Chondrocyte (in vitro differentiated cells): ENCODE data around the gene IGLON5. TPM values are rescaled to one million over a fixed set of nuclear protein-coding genes. Genes with fewer than 3 reads are reported as not detected.

Source experiments
- DNase-seq: peaks from one replicate; pipeline ENCODE4 v3.0.0; 2021; ENCODE audit warnings: mixed read lengths, low spot score
- H3K27ac Mint-ChIP-seq: one replicate; pipeline ENCODE4 v1.8.0; 2021; ENCODE audit warnings: mild to moderate bottlenecking, moderate library complexity, mixed read lengths; ENCODE audit not compliant: unreplicated experiment
- H3K27me3 Mint-ChIP-seq: 2 replicates; pipeline ENCODE4 v1.8.0; 2021; ENCODE audit warnings: low read depth, mixed read lengths
- H3K36me3 Mint-ChIP-seq: 2 replicates; pipeline ENCODE4 v1.8.0; 2021; ENCODE audit warnings: low read depth, mixed read lengths
- H3K4me1 Mint-ChIP-seq: 2 replicates; pipeline ENCODE4 v1.8.0; 2021; ENCODE audit warnings: low read depth, mild to moderate bottlenecking, mixed read lengths
- H3K4me3 Mint-ChIP-seq: one replicate; pipeline ENCODE4 v1.8.0; 2021; ENCODE audit warnings: mild to moderate bottlenecking, moderate library complexity, mixed read lengths; ENCODE audit not compliant: unreplicated experiment
- H3K9me3 Mint-ChIP-seq: 2 replicates; pipeline ENCODE4 v1.8.0; 2021; ENCODE audit warnings: low read depth, mixed read lengths
- total RNA-seq: library from RNA; stranded (reverse); gene quantifications from 3 replicates; pipeline ENCODE4 v1.2.1, GENCODE V29; 2021
- TF ChIP-seq, protein P1 (sequence below): fragments of 200-600 bp; sonication (generic); IDR thresholded peaks from 2 replicates; pipeline ENCODE4 v1.5.0; 2021; ENCODE audit warnings: antibody characterized with exemption, mild to moderate bottlenecking, moderate library complexity

The IGLON5 gene
- total RNA-seq, 1 donor from 2014 or later, result 0.07 TPM

DNA sequence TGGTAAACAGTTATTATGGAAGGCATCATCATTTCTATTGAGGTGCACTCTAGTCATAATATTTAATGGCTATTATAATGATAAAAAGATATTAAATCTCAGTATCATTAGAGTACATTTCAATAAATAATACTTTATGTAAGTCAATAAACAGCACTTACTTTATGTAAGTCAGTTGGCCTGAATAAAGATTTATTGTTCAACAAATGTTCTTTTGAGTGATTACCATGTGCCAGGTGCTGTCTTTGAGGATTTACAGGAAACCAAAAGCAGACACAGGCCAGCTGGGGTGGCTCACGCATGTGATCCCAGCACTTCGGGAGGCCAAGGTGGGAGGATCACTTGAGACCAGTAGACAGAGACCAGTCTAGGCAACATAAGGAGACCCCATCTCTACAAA is 66.0 kb downstream of the IGLON5 start:
- H3K4me3 Mint-ChIP-seq, result no peak overlapping the region
- H3K27ac Mint-ChIP-seq, result no peak overlapping the region
- TF ChIP-seq, protein P1, sequence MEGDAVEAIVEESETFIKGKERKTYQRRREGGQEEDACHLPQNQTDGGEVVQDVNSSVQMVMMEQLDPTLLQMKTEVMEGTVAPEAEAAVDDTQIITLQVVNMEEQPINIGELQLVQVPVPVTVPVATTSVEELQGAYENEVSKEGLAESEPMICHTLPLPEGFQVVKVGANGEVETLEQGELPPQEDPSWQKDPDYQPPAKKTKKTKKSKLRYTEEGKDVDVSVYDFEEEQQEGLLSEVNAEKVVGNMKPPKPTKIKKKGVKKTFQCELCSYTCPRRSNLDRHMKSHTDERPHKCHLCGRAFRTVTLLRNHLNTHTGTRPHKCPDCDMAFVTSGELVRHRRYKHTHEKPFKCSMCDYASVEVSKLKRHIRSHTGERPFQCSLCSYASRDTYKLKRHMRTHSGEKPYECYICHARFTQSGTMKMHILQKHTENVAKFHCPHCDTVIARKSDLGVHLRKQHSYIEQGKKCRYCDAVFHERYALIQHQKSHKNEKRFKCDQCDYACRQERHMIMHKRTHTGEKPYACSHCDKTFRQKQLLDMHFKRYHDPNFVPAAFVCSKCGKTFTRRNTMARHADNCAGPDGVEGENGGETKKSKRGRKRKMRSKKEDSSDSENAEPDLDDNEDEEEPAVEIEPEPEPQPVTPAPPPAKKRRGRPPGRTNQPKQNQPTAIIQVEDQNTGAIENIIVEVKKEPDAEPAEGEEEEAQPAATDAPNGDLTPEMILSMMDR, result no peak
- no peaks in the 10 kb centered on the region for H3K9me3 Mint-ChIP-seq
- no peaks in the 10 kb centered on the region for H3K27me3 Mint-ChIP-seq
- H3K4me1 Mint-ChIP-seq, result no peaks in the 10 kb centered on the region
- H3K36me3 Mint-ChIP-seq, result no peaks in the 10 kb centered on the region
- no peak for DNase-seq

GRCh38 chr19:51380379-51380778 is 68.9 kb downstream of the IGLON5 start:
- H3K27ac Mint-ChIP-seq, result no peak overlapping the region
- no peaks in the 10 kb centered on the region for H3K4me1 Mint-ChIP-seq
- no peaks in the 10 kb centered on the region for H3K27me3 Mint-ChIP-seq
- TF ChIP-seq, protein P1, result no peak
- H3K36me3 Mint-ChIP-seq, result no peaks in the 10 kb centered on the region
- peak; percentile 74 for DNase-seq
- no peak overlapping the region for H3K4me3 Mint-ChIP-seq
- H3K9me3 Mint-ChIP-seq, result no peaks in the 10 kb centered on the region

Other genes with a start within 250 kb of the IGLON5 start
- not detected in 3 replicates for gene KLK13, start 246.6 kb upstream of the IGLON5 start, total RNA-seq
- not detected in 3 replicates for gene KLK14, start 228.8 kb upstream of the IGLON5 start, total RNA-seq
- gene CTU1, start 203.2 kb upstream of the IGLON5 start, total RNA-seq, result 5.2 to 6.1 TPM (median 5.2 TPM) in 3 replicates
- not detected in 3 replicates for gene SIGLEC9, start 186.7 kb upstream of the IGLON5 start, total RNA-seq
- not detected in 3 replicates for gene SIGLEC7, start 169.3 kb upstream of the IGLON5 start, total RNA-seq
- gene CD33, start 86.6 kb upstream of the IGLON5 start, total RNA-seq, result not detected in 3 replicates
- not detected in 3 replicates for gene SIGLECL1, start 60.6 kb upstream of the IGLON5 start, total RNA-seq
- gene VSIG10L, start 30.5 kb downstream of the IGLON5 start, total RNA-seq, result 4.9 to 5.5 TPM (median 5.4 TPM) in 3 replicates
- gene ETFB, start 54.7 kb downstream of the IGLON5 start, total RNA-seq, result 43.7 to 56.6 TPM (median 49.6 TPM) in 3 replicates
- 1.5 TPM in 1 of 3 replicates, not detected in the others for gene CLDND2, start 57.4 kb downstream of the IGLON5 start, total RNA-seq
- gene NKG7, start 61.0 kb downstream of the IGLON5 start, total RNA-seq, result not detected in 3 replicates
- gene LIM2, start 76.3 kb downstream of the IGLON5 start, total RNA-seq, result not detected in 3 replicates
- gene C19orf84, start 78.9 kb downstream of the IGLON5 start, total RNA-seq, result not detected in 3 replicates
- not detected in 3 replicates for gene SIGLEC10, start 106.0 kb downstream of the IGLON5 start, total RNA-seq
- not detected in 3 replicates for gene SIGLEC8, start 146.8 kb downstream of the IGLON5 start, total RNA-seq
- not detected in 3 replicates for gene CEACAM18, start 166.9 kb downstream of the IGLON5 start, total RNA-seq
- not detected in 3 replicates for gene SIGLEC12, start 190.2 kb downstream of the IGLON5 start, total RNA-seq
- not detected in 3 replicates for gene SIGLEC6, start 220.0 kb downstream of the IGLON5 start, total RNA-seq